GM10266 (cell line): ENCODE data around the gene CCDC167.

Source experiments
- DNase-seq: peaks from one replicate; pipeline ENCODE4 v3.0.0; 2012; ENCODE audit errors: extremely low spot score
- CTCF ChIP-seq: IDR thresholded peaks from 2 replicates; pipeline ENCODE4 v1.5.1; 2012; ENCODE audit warnings: mild to moderate bottlenecking, low read depth; ENCODE audit not compliant: control insufficient read depth, insufficient read depth; ENCODE audit errors: missing control alignments

The CCDC167 gene

GRCh38 chr6:37522836-37523235, 23.1 kb upstream of the CCDC167 start:
- no peak for DNase-seq
- no peak for TF ChIP-seq CTCF

GRCh38 chr6:37521674-37522073, 22.0 kb upstream of the CCDC167 start:
- DNase-seq: no peak
- no peak for TF ChIP-seq CTCF

DNA sequence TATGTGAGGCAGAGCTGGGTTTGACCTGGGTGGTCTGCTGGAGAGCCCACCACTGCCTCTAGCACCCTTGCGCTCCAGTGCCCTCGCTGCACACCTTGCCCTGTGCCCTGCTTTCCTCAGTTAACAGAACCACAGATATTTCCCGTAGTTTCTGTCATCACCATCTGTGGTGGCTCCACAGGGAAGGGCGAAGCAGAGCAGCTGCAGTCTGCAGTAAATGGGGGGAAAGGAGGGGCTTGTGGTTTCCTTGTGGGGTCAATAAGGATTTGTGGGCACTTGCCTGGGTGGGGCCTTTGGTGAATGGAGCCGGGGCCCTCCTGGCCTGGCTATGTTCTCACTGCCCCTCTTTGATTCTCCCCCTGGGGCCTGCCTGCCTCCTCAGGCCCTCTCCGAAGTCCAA, 21.2 kb upstream of the CCDC167 start:
- TF ChIP-seq CTCF: no peak
- no peak for DNase-seq

DNA sequence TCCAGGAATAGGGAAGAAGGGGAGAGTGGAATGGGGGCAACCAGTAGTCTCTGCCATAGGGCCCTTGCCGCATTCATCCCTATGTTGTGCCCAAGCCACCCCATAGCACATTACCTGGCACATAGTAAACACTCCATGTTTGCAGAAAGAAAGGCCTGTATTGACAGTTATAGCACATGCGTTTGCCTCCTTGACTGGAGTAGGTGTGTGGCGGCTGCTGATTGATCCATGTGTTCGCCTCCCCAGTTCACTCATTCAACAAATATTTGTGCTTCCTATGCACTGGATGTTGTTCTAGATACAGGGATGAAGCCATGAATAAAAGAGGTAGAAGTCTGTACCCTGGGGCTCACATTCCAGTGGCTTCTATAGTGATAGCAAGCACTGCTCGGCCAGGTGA, 19.8 kb upstream of the CCDC167 start:
- TF ChIP-seq CTCF: no peak
- no peak for DNase-seq

DNA sequence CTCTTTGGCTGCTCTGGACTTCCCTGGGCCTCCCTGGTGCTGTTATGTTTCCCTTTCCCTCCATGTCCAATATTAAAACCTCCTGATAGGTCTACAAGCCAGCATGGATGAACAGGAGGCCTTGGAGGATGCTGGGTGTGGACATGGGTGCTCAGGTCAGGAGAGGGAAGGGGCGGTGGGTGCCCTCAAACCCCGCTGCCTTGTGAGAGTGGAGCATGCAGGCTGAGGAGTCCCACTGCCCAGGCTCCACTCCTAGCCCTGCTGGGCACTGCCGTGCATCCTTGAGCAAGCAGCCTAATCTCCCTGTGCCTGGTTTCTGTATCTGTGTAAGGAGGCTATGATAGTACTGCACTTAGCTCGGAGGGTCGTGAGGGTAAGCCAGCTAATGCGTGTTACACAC, 18.4 kb upstream of the CCDC167 start:
- TF ChIP-seq CTCF: no peak
- DNase-seq: no peak

DNA sequence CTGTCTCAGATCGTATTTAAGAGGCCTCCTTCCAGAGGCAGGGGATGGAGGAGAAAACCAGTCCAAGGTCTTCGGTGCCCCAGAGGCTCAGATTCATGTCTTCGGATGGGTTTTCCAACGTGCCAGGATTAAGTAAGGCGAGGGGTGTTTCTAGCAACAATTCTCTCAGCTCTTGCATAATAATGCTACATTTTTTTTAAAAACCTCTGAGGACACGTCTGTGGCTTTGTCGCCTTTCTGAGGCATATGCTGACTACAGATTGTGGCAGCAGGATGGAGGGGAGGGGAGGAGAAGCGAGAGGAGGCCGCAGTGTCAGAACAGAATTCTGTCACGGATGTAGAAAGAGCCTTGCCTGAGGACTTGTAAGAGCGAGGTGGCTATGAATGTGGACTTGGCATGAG, 17.7 kb upstream of the CCDC167 start:
- DNase-seq: no peak

DNA sequence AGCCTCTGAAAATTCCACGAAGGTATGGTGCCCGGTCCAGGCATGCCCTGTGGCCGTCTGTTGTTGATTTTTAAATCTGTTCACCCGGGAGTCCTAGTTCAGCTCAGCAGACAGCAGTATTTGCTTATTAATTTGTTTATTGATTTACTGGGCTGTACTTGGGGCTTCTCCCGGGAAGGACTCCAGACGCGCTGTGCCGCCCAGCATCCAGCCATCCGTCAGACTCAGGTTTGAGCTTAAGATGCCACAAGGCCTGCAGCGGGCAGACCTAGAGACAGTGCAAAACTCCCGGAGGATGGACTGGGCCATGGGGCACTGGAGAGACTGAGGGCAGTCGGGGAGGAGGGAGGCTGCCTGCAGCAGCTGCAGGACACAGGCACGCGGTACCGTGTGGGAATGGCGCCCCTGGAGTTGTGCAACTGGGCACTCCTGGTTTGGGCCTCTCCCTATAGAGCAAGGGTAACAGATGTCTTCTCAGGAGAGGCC, 17.3 kb upstream of the CCDC167 start:
- TF ChIP-seq CTCF: no peak
- no peak for DNase-seq

More for the DNA sequence above, 17.7 kb upstream of the CCDC167 start:
- TF ChIP-seq CTCF: no peak
